Measurements from ENCODE around the gene EGLN2.
"Not testable (repeated sequence)": the region's sequence is repeated elsewhere in the genome, so short reads cannot be mapped to it uniquely, and the experiment has no call there.

The EGLN2 gene

DNA sequence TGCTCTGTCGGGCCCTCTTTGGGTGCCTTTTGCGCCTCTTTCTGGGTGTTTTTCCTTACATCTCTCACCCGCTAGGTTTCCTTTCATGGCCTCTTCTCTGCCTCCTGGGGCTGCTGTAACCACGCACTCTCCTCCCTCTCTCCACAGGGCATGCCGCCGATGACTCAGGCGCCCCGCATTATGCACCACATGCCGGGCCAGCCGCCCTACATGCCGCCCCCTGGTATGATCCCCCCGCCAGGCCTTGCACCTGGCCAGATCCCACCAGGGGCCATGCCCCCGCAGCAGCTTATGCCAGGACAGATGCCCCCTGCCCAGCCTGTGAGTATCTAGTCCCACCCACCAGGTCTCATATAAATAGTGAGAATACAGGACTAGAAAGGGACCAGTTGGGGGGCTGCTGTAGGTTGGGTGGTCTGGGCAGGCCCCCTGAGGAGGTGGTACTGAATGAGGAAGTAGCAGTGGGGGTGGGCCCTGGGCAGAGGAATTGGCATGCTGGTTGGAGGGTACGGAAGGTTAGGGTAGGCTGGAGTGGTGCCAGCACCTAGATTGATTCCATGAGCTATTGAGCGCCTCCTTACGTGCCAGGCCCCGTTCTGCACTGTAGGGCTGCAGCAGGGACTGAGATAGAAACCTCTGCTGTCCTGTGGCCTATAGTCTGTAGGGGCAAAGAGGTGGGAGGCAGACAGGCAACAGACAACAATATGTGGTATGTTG is 36.1 kb upstream of the EGLN2 start:
- no peak overlapping the region for H3K4me3 ChIP-seq (ENCODE audit: low read length)
- H3K9ac ChIP-seq (ENCODE audit: low read length), result no peak overlapping the region
- no peaks in the 10 kb centered on the region for H3K4me1 ChIP-seq (ENCODE audit: control insufficient read depth, insufficient read depth, low read length)
- no peaks in the 10 kb centered on the region for H3K27me3 ChIP-seq (ENCODE audit: control insufficient read depth, insufficient read depth, low read length)
- no peaks in the 10 kb centered on the region for H3K9me3 ChIP-seq (ENCODE audit: control insufficient read depth, low read length)
- H3K36me3 ChIP-seq (ENCODE audit: control insufficient read depth, insufficient read depth, low read length), result peaks cover 39% of the 10 kb centered on the region

DNA sequence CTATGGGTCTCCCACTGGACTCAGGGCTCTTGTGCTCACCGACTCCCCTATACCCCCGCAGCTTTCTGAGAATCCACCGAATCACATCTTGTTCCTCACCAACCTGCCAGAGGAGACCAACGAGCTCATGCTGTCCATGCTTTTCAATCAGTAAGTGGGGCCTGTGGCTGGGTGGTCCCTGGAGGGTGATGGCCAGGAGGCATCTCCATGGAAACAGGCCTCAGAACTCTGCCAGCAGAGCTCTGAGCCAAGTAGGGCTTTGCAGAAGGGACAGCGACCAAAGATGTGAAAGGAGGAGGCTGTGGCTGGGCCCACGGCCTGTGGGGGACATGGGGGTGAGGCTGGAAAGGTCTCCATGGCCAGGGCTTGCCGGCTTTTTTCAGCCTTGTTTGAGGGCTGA is 35.5 kb upstream of the EGLN2 start:
- Histone ChIP-seq H3K36me3 (ENCODE audit: control insufficient read depth, insufficient read depth, low read length) (peaks cover 39% of the 10 kb centered on the region), H3K4me3 (ENCODE audit: low read length) (no peak overlapping the region), H3K9me3 (ENCODE audit: control insufficient read depth, low read length) (no peaks in the 10 kb centered on the region), H3K4me1 (ENCODE audit: control insufficient read depth, insufficient read depth, low read length) (no peaks in the 10 kb centered on the region), H3K9ac (ENCODE audit: low read length) (no peak overlapping the region), H3K27me3 (ENCODE audit: control insufficient read depth, insufficient read depth, low read length) (no peaks in the 10 kb centered on the region)

DNA sequence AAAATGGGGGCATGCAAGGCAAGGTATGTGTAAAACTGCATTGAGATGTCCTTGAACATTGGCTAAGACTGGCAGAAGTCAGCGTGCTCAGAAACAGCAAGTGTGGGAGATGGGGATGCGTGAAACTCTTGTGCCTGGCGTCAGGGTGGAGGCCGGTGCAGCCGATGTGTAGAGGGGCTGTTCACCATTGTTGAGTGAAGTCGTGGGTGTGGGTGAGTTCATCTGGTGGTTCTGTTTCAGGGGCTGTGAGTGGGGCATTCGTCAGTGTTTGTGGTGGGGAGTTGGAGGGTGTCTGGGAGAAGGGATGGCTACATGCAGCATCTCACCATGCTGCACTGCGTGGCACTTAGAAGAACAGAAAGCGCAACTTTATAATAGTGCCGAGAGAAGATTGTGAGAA is 35.0 kb upstream of the EGLN2 start:
- Histone ChIP-seq H3K36me3 (ENCODE audit: control insufficient read depth, insufficient read depth, low read length) (peaks cover 39% of the 10 kb centered on the region), H3K27me3 (ENCODE audit: control insufficient read depth, insufficient read depth, low read length) (no peaks in the 10 kb centered on the region), H3K9me3 (ENCODE audit: control insufficient read depth, low read length) (no peaks in the 10 kb centered on the region), H3K4me1 (ENCODE audit: control insufficient read depth, insufficient read depth, low read length) (no peaks in the 10 kb centered on the region), H3K9ac (ENCODE audit: low read length) (no peak overlapping the region), H3K4me3 (ENCODE audit: low read length) (no peak overlapping the region)

DNA sequence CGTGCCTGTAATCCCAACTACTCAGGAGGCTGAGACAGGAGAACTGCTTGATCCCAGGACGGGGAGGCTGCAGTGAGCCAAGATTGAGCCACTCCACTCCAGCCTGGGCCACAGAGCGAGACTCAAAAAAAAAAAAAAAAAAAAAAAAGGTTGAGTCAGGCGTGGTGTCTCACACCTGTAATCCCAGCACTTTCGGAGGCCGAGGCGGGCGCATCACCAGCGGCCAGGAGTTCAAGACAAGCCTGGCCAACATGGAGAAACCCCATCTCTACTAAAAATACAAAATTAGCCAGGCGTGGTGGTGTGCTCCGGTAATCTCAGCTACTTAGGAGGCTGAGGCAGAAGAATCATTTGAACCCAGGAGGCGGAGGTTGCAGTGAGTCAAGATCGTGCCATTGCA is 32.6 kb upstream of the EGLN2 start:
- H3K9me3 ChIP-seq (ENCODE audit: control insufficient read depth, low read length); H3K27me3 ChIP-seq (ENCODE audit: control insufficient read depth, insufficient read depth, low read length); H3K9ac ChIP-seq (ENCODE audit: low read length); H3K4me3 ChIP-seq (ENCODE audit: low read length); H3K4me1 ChIP-seq (ENCODE audit: control insufficient read depth, insufficient read depth, low read length): not testable (repeated sequence)
- peaks cover 27% of the 10 kb centered on the region for H3K36me3 ChIP-seq (ENCODE audit: control insufficient read depth, insufficient read depth, low read length)

DNA sequence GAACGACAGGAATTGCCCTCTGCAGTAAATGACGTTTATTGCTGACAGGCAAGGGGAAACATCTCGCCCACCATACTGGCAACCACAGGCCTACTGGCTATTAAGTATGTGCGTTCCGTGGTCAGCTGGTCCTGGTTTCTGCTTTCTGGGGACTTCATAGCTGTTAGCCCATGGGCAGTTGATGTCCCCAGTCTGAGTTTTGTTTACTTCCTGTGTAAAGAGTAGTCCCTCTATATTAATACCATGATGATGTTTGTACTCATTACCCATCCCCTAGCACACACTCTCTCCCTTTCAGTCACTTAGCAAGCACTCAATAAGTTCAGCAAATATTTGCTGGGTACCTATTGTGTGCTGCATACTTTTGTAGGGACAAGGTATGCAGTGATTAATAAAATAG is 30.1 kb upstream of the EGLN2 start:
- no peak overlapping the region for H3K9ac ChIP-seq (ENCODE audit: low read length)
- H3K4me3 ChIP-seq (ENCODE audit: low read length), result no peak overlapping the region
- H3K9me3 ChIP-seq (ENCODE audit: control insufficient read depth, low read length), result no peaks in the 10 kb centered on the region
- H3K4me1 ChIP-seq (ENCODE audit: control insufficient read depth, insufficient read depth, low read length), result no peaks in the 10 kb centered on the region
- no peaks in the 10 kb centered on the region for H3K27me3 ChIP-seq (ENCODE audit: control insufficient read depth, insufficient read depth, low read length)
- peaks cover 21% of the 10 kb centered on the region for H3K36me3 ChIP-seq (ENCODE audit: control insufficient read depth, insufficient read depth, low read length)

DNA sequence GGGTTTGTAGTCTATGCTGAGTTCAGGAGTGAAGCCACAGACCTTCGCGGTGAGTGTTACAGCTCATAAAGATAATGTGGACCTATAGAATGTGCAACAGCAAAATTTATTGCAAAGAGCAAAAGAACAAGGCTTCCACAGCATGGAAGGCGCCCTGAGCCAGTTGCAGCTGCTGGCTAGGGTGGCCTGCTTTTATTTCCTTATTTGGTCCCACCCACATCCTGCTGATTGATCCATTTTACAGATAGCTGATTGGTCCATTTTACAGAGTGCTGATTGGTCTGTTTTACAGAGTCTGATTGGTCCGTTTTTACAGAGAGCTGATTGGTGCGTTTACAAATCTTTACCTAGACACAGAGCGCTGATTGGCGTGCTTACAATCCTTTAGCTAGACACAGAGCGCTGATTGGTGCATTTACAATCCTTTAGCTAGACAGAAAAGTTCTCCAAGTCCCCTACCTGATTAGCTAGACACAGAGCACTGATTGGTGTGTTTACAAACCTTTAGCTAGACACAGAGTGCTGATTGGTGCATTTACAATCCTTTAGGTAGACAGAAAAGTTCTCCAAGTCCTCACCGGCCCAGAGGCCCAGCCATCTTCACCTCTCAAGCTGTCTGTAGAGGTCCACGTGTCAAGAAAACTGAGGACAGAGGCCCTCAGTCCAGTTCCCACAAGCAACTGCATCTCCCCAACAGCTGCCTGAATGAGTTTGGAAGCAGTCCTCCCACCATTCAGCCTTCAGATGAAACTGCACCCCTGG is 27.7 kb upstream of the EGLN2 start:
- H3K36me3 ChIP-seq (ENCODE audit: control insufficient read depth, insufficient read depth, low read length), result not testable (repeated sequence)

DNA sequence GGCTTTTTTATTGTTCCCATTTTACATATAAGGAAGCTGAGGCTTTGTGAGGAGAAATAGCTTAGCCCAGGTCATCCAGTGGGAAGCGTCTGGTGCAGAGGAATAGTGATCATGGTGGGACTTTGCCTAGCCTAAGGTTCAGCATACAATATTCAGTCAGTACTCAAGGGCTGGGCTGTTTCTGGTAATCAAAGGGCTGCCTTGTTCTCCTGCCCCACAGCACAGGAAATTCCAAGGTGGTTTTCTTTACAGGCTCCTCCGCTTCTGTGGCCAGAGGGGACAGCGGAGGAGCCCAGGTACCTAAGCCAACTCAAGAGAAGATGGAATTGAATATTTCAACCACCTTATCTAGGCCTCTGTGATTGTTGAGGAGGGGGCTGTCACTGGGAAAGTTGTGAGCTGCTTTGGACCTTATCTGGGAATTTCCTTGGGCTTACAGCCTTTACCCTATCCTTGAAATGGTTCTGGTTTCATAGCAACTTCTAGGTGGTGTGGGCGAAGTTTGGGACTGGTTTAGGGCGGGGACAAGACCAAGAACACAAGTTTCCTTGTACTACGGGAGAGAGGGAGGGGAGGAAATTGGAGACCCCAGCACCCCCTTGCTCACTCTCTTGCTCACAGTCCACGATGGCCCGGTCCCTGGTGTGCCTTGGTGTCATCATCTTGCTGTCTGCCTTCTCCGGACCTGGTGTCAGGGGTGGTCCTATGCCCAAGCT is 23.9 kb upstream of the EGLN2 start, which contains the start of gene MIA:
Gene MIA (plus strand): TSS at position 606 of the 716 bp plus-strand sequence. CDS start 22 bp downstream, at position 628.
- Histone ChIP-seq H3K36me3 (ENCODE audit: control insufficient read depth, insufficient read depth, low read length) (no peaks in the 10 kb centered on the region), H3K9ac (ENCODE audit: low read length) (no peak within 1 kb of the TSS), H3K4me1 (ENCODE audit: control insufficient read depth, insufficient read depth, low read length) (peaks cover 24% of the 10 kb centered on the region), H3K27me3 (ENCODE audit: control insufficient read depth, insufficient read depth, low read length) (no peaks in the 10 kb centered on the region), H3K9me3 (ENCODE audit: control insufficient read depth, low read length) (no peaks in the 10 kb centered on the region), H3K4me3 (ENCODE audit: low read length) (no peak within 1 kb of the TSS)

More for the DNA sequence above, 27.7 kb upstream of the EGLN2 start:
- H3K4me1 ChIP-seq (ENCODE audit: control insufficient read depth, insufficient read depth, low read length); H3K9me3 ChIP-seq (ENCODE audit: control insufficient read depth, low read length); H3K9ac ChIP-seq (ENCODE audit: low read length); H3K4me3 ChIP-seq (ENCODE audit: low read length); H3K27me3 ChIP-seq (ENCODE audit: control insufficient read depth, insufficient read depth, low read length): not testable (repeated sequence)

DNA sequence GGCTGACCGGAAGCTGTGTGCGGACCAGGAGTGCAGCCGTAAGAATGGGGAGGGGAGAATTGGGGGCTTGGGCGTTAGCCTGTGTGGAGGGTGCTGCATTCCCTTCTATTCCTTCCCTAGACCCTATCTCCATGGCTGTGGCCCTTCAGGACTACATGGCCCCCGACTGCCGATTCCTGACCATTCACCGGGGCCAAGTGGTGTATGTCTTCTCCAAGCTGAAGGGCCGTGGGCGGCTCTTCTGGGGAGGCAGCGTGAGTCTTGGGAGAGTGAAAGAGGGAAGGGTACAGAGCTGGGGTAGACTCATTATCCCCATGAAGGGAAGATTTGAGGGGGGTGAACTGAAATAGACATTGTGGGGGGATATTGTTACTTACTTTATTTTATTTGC is 23.4 kb upstream of the EGLN2 start:
- no peak overlapping the region for H3K4me3 ChIP-seq (ENCODE audit: low read length)
- H3K36me3 ChIP-seq (ENCODE audit: control insufficient read depth, insufficient read depth, low read length), result no peaks in the 10 kb centered on the region
- H3K9ac ChIP-seq (ENCODE audit: low read length), result no peak overlapping the region
- H3K9me3 ChIP-seq (ENCODE audit: control insufficient read depth, low read length), result no peaks in the 10 kb centered on the region
- H3K27me3 ChIP-seq (ENCODE audit: control insufficient read depth, insufficient read depth, low read length), result no peaks in the 10 kb centered on the region
- H3K4me1 ChIP-seq (ENCODE audit: control insufficient read depth, insufficient read depth, low read length), result peaks cover 24% of the 10 kb centered on the region

DNA sequence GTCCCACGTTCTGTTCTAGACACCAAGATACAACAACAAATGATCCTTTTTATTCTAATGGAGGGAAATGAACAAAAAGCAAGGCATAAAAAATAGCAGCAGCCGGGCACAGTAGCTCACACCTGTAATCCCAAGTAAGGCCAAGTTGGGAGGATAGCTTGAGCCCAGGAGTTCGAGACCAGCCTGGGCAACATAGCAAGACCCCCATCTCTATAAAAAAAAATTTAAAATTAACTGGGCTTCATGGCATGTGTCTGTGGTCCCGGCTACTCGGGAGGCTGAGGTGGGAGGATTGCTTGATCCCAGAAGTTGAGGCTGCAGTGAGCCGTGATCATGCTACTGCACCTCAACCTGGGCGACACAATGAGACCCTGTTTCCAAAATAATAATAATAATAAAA is 22.6 kb upstream of the EGLN2 start:
- no peaks in the 10 kb centered on the region for H3K27me3 ChIP-seq (ENCODE audit: control insufficient read depth, insufficient read depth, low read length)
- no peak overlapping the region for H3K9ac ChIP-seq (ENCODE audit: low read length)
- H3K4me1 ChIP-seq (ENCODE audit: control insufficient read depth, insufficient read depth, low read length), result peaks cover 24% of the 10 kb centered on the region

DNA sequence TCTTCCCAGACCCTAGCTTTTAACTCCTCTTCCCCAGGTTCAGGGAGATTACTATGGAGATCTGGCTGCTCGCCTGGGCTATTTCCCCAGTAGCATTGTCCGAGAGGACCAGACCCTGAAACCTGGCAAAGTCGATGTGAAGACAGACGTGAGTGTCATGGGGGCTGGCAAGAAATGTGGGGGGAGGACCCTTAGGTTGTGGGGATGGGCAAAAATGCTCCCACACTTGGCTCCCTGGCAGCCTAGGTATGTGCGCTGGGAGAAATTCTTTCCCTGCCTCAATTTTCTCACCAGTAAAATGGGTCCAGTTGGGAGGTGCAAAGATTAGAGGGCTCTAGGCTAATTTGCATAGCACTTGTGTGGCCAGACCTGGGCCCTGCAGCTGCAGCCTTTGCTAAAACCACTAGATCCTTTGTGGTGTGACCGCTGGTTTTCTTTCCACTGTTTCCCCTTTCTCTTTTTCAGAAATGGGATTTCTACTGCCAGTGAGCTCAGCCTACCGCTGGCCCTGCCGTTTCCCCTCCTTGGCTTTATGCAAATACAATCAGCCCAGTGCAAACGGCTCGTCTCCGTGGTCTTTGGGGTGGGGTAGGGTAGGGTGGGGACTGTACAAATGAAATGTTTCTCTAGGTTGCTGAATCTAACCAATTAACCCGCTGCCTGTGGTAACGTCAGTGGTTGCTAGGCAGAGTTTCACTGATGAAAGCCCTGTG is 21.9 kb upstream of the EGLN2 start:
- Histone ChIP-seq H3K27me3 (ENCODE audit: control insufficient read depth, insufficient read depth, low read length) (no peaks in the 10 kb centered on the region), H3K9ac (ENCODE audit: low read length) (peak overlapping the region; percentile 83), H3K4me1 (ENCODE audit: control insufficient read depth, insufficient read depth, low read length) (peaks cover 24% of the 10 kb centered on the region), H3K9me3 (ENCODE audit: control insufficient read depth, low read length) (no peaks in the 10 kb centered on the region), H3K4me3 (ENCODE audit: low read length) (peak overlapping the region; percentile 52), H3K36me3 (ENCODE audit: control insufficient read depth, insufficient read depth, low read length) (no peaks in the 10 kb centered on the region)

More for the DNA sequence above, 22.6 kb upstream of the EGLN2 start:
- Histone ChIP-seq H3K4me3 (ENCODE audit: low read length) (no peak overlapping the region), H3K9me3 (ENCODE audit: control insufficient read depth, low read length) (no peaks in the 10 kb centered on the region), H3K36me3 (ENCODE audit: control insufficient read depth, insufficient read depth, low read length) (no peaks in the 10 kb centered on the region)

DNA sequence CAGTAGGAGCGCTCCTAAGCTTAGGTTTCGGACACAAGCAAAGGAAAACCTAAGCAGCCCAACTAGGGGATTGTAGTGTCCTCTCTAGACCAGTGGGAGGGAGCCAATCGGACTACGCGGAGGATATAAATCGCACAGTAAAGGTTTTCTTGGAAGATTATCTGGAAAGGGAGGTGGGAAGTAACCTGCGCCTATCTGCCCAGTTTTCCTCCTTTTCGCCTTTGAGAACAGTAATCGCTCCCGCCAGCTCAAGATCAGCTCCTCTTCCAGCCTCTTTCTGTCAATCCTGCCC is 21.4 kb upstream of the EGLN2 start:
- peaks cover 24% of the 10 kb centered on the region for H3K4me1 ChIP-seq (ENCODE audit: control insufficient read depth, insufficient read depth, low read length)
- peak overlapping the region; percentile 83 for H3K9ac ChIP-seq (ENCODE audit: low read length)
- H3K9me3 ChIP-seq (ENCODE audit: control insufficient read depth, low read length), result no peaks in the 10 kb centered on the region
- H3K27me3 ChIP-seq (ENCODE audit: control insufficient read depth, insufficient read depth, low read length), result no peaks in the 10 kb centered on the region
- peak overlapping the region; percentile 52 for H3K4me3 ChIP-seq (ENCODE audit: low read length)
- no peaks in the 10 kb centered on the region for H3K36me3 ChIP-seq (ENCODE audit: control insufficient read depth, insufficient read depth, low read length)

Data from mucosa of stomach (tissue), 1 donor.